HEK293T (cell line): Measurements from ENCODE around the gene CACNA1G.

Source experiments
- ARNT ChIP-seq: fragments of 450-650 bp; IDR thresholded peaks from 2 replicates; pipeline ENCODE4 v1.6.1; 2017; ENCODE audit warnings: mild to moderate bottlenecking
- BHLHE40 ChIP-seq: fragments of 450-650 bp; IDR thresholded peaks from 2 replicates; pipeline ENCODE4 v1.6.1; 2016; ENCODE audit warnings: mild to moderate bottlenecking, moderate library complexity, borderline replicate concordance
- ELF4 ChIP-seq: fragments of 450-650 bp; IDR thresholded peaks from 2 replicates; pipeline ENCODE4 v1.6.1; 2017; ENCODE audit warnings: antibody characterized with exemption
- FOXA1 ChIP-seq: fragments of 450-650 bp; IDR thresholded peaks from 2 replicates; pipeline ENCODE4 v1.6.1; 2016; ENCODE audit warnings: mild to moderate bottlenecking
- FOXK2 ChIP-seq: fragments of 450-650 bp; IDR thresholded peaks from 2 replicates; pipeline ENCODE4 v1.6.1; 2016; ENCODE audit warnings: mild to moderate bottlenecking
- FOXM1 ChIP-seq: fragments of 450-650 bp; IDR thresholded peaks from 2 replicates; pipeline ENCODE4 v1.6.1; 2017; ENCODE audit warnings: mild to moderate bottlenecking, borderline replicate concordance
- HDGF ChIP-seq: fragments of 450-650 bp; IDR thresholded peaks from 2 replicates; pipeline ENCODE4 v1.6.1; 2017; ENCODE audit warnings: antibody characterized with exemption, borderline replicate concordance
- L3MBTL2 ChIP-seq: fragments of 450-650 bp; conservative IDR thresholded peaks from 2 replicates; pipeline ENCODE4 v1.6.1; 2016; ENCODE audit warnings: mild to moderate bottlenecking
- SP1 ChIP-seq: fragments of 450-650 bp; IDR thresholded peaks from 2 replicates; pipeline ENCODE4 v1.6.1; 2017
- TARDBP ChIP-seq: fragments of 450-650 bp; IDR thresholded peaks from 2 replicates; pipeline ENCODE4 v1.6.1; 2016

GRCh38 chr17:50672071-50672470 lies 111.6 kb downstream of the CACNA1G start:
- TF ChIP-seq ELF4 (no peak), SP1 (no peak), TARDBP (no peak), ARNT (no peak), FOXA1 (no peak), BHLHE40 (no peak), HDGF (no peak), L3MBTL2 (no peak), FOXM1 (no peak), FOXK2 (no peak)
